Calu3 (cell line): Measurements from ENCODE around the gene FBXO46. TPM values are rescaled to one million over a fixed set of nuclear protein-coding genes. Genes with fewer than 3 reads are reported as not detected.

ENCODE experiments used
- BruUV-seq: library from RNA; stranded (reverse); fragments of 400-500 nt; replicated peaks from 2 replicates; lab custom pipeline; 2021; lab: Mats Ljungman, UMichigan
- CTCF ChIA-PET: fragments of 300-600 bp; sonication (Branson Sonifier 250); formaldehyde crosslinking; loops from one replicate; lab custom pipeline; 2022; ENCODE audit warnings: antibody characterized with exemption; lab: Charles Lee
- DNase-seq: peaks from one replicate; pipeline ENCODE4 v3.0.0; 2022
- H3K27ac Mint-ChIP-seq: one replicate; pipeline ENCODE4 v1.8.0; 2022; ENCODE audit warnings: mixed read lengths; ENCODE audit not compliant: unreplicated experiment
- H3K27me3 Mint-ChIP-seq: one replicate; pipeline ENCODE4 v1.8.0; 2022; ENCODE audit warnings: mixed read lengths; ENCODE audit not compliant: unreplicated experiment
- H3K36me3 Mint-ChIP-seq: one replicate; pipeline ENCODE4 v1.8.0; 2022; ENCODE audit warnings: mild to moderate bottlenecking, moderate library complexity, mixed read lengths; ENCODE audit not compliant: insufficient read depth, unreplicated experiment
- H3K4me1 Mint-ChIP-seq: one replicate; pipeline ENCODE4 v1.8.0; 2022; ENCODE audit warnings: mild to moderate bottlenecking, low read depth, mixed read lengths; ENCODE audit not compliant: unreplicated experiment
- H3K4me3 Mint-ChIP-seq: one replicate; pipeline ENCODE4 v1.8.0; 2022; ENCODE audit warnings: mild to moderate bottlenecking, low read depth, moderate library complexity, mixed read lengths; ENCODE audit not compliant: unreplicated experiment
- H3K9me3 Mint-ChIP-seq: one replicate; pipeline ENCODE4 v1.8.0; 2022; ENCODE audit warnings: low read depth, mixed read lengths; ENCODE audit not compliant: unreplicated experiment
- intact Hi-C: fragments of 100-400 bp; cut with micrococcal nuclease; formaldehyde crosslinking; loops from one replicate; pipeline ENCODE4 v1.10.0; 2022; ENCODE audit not compliant: unreplicated experiment
- total RNA-seq: library from RNA; stranded (reverse); gene quantifications from 2 replicates; pipeline ENCODE4 v1.2.3, GENCODE V29; 2022
- TF ChIP-seq, protein P1 (sequence below): fragments of 200-600 bp; IDR thresholded peaks from one replicate; pipeline ENCODE4 v1.8.0; 2022; ENCODE audit warnings: antibody characterized with exemption; ENCODE audit not compliant: unreplicated experiment

The FBXO46 gene
- total RNA-seq, 1 experiment from 2014 or later: 53.6 TPM

DNA sequence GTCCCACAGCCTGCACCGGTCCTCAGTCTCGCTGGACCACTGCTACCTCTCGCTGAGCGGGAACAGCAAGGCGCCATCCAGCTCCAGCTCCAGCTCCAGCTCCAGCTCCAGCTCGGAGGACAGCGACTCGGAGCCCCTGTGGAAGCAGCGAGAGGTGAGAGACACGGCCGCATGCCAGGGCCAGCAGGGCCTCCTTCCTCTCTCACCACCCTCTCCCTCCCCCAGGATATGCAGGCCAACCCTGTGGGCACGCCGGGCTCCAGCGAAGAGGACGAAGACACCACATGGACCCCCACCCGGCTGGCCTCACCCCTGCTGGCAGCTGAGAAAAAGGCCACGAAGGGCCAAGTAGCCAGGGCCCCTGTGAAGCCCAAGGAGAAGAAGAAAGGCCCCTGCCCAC is 31.0 kb upstream of the FBXO46 start:
- CTCF ChIA-PET: interaction anchor here (0.5 to 1.3 kb wide), 4 partner anchors 8 to 69 kb away, joined by 3 read pairs; partner anchors contain the start of genes QPCTL, SIX5 and SNRPD2
- H3K27ac Mint-ChIP-seq: no peak overlapping the region
- H3K9me3 Mint-ChIP-seq: no peaks in the 10 kb centered on the region
- intact Hi-C loops: no loop called here
- BruUV-seq: no TSS peak
- H3K4me1 Mint-ChIP-seq: no peaks in the 10 kb centered on the region
- H3K4me3 Mint-ChIP-seq: no peak overlapping the region
- DNase-seq: no peak
- TF ChIP-seq, protein P1, sequence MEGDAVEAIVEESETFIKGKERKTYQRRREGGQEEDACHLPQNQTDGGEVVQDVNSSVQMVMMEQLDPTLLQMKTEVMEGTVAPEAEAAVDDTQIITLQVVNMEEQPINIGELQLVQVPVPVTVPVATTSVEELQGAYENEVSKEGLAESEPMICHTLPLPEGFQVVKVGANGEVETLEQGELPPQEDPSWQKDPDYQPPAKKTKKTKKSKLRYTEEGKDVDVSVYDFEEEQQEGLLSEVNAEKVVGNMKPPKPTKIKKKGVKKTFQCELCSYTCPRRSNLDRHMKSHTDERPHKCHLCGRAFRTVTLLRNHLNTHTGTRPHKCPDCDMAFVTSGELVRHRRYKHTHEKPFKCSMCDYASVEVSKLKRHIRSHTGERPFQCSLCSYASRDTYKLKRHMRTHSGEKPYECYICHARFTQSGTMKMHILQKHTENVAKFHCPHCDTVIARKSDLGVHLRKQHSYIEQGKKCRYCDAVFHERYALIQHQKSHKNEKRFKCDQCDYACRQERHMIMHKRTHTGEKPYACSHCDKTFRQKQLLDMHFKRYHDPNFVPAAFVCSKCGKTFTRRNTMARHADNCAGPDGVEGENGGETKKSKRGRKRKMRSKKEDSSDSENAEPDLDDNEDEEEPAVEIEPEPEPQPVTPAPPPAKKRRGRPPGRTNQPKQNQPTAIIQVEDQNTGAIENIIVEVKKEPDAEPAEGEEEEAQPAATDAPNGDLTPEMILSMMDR: no peak
- peaks cover 11% of the 10 kb centered on the region for H3K36me3 Mint-ChIP-seq
- peaks cover 25% of the 10 kb centered on the region for H3K27me3 Mint-ChIP-seq

DNA sequence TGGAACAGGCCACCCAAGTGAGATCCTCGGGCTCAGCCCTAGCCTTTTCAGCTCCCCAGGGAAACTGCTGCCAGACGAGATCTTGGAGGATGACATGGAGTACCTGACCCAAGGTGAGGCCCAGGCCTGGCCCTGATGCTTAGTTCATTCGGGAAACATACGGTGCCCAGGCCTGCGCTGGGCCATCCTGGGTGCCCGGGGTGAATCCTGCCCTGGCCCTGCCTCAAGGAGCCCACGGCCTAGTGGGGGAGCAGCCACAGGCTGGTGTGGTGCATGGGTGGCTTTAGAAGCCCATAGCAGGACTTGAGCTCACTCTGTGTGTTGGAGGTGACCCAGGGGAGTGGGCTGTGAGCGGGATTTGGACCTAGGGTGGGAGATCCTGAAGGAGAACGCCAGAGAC is 28.2 kb upstream of the FBXO46 start:
- no peaks in the 10 kb centered on the region for H3K36me3 Mint-ChIP-seq
- no peak overlapping the region for H3K4me3 Mint-ChIP-seq
- CTCF ChIA-PET: no interaction called here
- intact Hi-C loops: no loop called here
- no TSS peak for BruUV-seq
- TF ChIP-seq, protein P1: no peak
- H3K27ac Mint-ChIP-seq: no peak overlapping the region
- no peak for DNase-seq
- peaks cover 32% of the 10 kb centered on the region for H3K27me3 Mint-ChIP-seq
- H3K4me1 Mint-ChIP-seq: no peaks in the 10 kb centered on the region
- no peaks in the 10 kb centered on the region for H3K9me3 Mint-ChIP-seq

DNA sequence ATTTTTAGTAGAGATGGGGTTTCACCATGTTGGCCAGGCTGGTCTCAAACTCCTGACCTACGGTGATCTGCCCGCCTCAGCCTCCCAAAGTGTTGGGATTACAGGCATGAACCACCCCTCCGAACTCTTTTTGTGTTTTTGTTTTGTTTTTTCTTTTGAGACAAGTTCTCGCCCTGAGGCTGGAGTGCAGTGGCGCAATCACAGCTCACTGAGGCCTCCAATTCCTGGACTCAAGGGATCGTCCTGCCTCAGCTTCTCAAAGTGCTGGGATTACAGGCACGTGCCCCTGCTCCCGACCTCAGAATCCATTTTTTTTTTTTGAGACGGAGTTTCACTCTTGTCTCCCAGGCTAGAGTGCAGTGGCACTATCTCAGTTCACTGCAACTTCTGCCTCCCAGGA is 27.0 kb upstream of the FBXO46 start:
- no peak for DNase-seq
- CTCF ChIA-PET: interaction anchor here (1.1 kb wide), 1 partner anchor 10 kb away, joined by 3 read pairs; no protein-coding TSS in a partner anchor
- no TSS peak for BruUV-seq
- no peaks in the 10 kb centered on the region for H3K9me3 Mint-ChIP-seq
- TF ChIP-seq, protein P1: no peak
- no peak overlapping the region for H3K27ac Mint-ChIP-seq
- no peaks in the 10 kb centered on the region for H3K4me1 Mint-ChIP-seq
- H3K4me3 Mint-ChIP-seq: no peak overlapping the region
- H3K27me3 Mint-ChIP-seq: peaks cover 41% of the 10 kb centered on the region
- H3K36me3 Mint-ChIP-seq: no peaks in the 10 kb centered on the region
- intact Hi-C loops: no loop called here

DNA sequence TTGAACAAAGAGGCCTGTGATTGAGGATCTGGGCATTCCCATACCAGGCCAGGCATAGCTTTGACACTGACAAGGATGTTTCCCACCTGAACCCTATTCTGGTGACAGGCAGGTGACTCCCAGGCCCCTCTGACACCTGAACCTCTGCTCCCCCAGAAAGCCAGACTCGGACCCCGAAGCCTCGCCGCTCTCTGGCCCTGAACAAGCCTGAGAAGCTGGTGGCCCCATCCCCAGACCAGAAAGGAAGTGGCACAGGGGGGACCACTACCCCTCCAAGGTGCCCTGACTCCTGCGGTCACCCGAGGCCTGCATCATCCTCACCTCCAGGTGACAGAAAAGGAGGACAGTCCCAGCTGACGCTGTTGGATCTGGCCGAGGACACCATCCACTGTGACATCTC is 23.6 kb upstream of the FBXO46 start:
- intact Hi-C loops: no loop called here
- no peak for DNase-seq
- Mint-ChIP-seq H3K27me3 (peaks cover 45% of the 10 kb centered on the region), H3K9me3 (no peaks in the 10 kb centered on the region), H3K4me1 (no peaks in the 10 kb centered on the region), H3K36me3 (no peaks in the 10 kb centered on the region), H3K4me3 (no peak overlapping the region), H3K27ac (no peak overlapping the region)
- CTCF ChIA-PET: interaction anchor here (0.8 kb wide), 1 partner anchor 15 kb away, joined by 7 read pairs; the partner anchor contains the start of gene SIX5
- no TSS peak for BruUV-seq
- TF ChIP-seq, protein P1: no peak
